Activated CD8-positive, alpha-beta memory T cell treated with anti-CD3 and anti-CD28 coated beads for 36 hours (primary cell): Measurements from ENCODE around the gene CRAMP1. TPM values are rescaled to one million over a fixed set of nuclear protein-coding genes. Genes with fewer than 3 reads are reported as not detected.

Source experiments
- CTCF ChIA-PET: fragments of 350-600 bp; sonication (Branson Sonifier 250); formaldehyde crosslinking; loops from one replicate; lab custom pipeline; 2021; ENCODE audit warnings: antibody characterized with exemption; lab: Charles Lee
- POLR2A ChIA-PET: fragments of 350-600 bp; sonication (Branson Sonifier 250); formaldehyde crosslinking; loops from one replicate; lab custom pipeline; 2021; ENCODE audit warnings: antibody characterized with exemption; lab: Charles Lee
- total RNA-seq, 2 experiments: library from RNA; stranded (reverse); gene quantifications; one replicate each; pipeline ENCODE4 v1.2.3, GENCODE V29; 2021

The CRAMP1 gene
- total RNA-seq, 2 experiments from 2014 or later, result 23.6 to 24.3 TPM

DNA sequence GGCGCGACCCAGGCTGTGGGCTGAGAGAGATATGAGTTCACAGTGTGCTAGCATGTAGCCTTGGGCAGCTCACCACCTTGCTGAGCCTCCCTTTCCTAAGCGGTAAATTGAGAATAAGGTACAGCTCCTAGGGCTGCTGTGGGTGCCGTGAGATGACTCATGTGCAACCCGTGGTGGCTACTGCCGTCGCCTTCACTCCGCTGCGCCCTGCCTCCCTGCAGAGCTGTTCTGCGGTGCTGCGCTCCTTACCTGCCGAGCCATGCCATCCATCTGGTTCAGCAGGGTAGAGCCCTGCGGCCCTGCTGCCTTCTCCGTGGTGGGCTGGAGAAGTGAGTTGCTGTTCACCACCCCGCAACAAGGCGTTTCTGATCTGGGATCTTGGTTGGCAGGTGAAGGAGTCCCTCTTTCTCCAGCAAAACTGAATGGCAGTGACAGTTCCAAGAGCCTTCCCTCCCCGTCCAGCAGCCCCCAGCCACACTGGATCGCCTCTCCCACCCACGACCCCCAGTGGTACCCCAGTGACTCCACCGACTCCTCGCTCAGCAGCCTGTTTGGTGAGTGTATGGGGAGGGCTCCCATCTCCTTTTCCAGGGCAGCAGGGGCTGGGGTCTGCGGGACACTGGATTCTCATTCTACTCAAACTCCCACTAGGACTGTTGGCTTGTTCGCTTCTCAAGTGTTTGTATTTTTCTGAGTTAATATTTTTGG lies 56.6 kb downstream of the CRAMP1 start:
- ChIA-PET POLR2A (no interaction called here), CTCF (no interaction called here)

DNA sequence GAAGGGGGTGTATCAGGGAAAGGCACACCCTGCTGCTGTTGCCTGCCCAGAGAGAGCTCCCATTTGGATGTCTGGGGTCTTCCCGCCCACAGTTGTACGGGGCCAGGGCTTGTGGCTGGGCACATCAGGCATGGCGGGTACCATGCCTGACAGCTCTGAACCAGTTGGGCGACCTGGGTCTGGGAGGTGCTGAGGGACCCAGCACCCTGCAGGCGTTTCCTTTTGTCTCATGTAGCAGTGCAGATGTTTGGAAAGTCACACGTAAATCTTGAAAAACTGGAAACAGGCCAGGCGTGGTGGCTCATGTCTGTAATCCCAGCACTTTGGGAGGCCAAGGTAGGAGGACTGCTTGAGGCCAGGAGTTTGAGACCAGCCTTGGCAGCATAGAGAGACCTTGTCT lies 57.5 kb downstream of the CRAMP1 start:
- CTCF ChIA-PET, result no interaction called here
- POLR2A ChIA-PET, result no interaction called here

DNA sequence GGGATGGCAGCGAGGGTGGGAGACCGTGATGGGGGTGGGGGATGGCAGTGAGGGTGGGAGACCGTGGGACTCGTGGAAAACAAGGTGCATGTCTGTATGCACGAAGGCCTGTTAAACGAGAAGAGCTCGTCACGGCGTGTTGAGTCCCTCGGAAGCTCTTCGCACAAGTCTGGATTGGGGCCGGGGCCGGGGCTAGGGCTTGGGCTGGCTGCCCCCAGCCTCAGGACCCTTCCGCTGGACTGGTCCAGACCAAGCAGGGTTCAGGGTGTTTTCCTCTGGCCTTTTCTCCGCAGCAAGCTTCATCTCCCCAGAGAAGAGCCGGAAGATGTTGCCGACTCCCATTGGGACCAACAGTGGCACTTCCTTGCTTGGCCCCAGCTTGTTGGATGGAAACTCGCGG lies 58.2 kb downstream of the CRAMP1 start:
- ChIA-PET POLR2A (no interaction called here), CTCF (no interaction called here)

DNA sequence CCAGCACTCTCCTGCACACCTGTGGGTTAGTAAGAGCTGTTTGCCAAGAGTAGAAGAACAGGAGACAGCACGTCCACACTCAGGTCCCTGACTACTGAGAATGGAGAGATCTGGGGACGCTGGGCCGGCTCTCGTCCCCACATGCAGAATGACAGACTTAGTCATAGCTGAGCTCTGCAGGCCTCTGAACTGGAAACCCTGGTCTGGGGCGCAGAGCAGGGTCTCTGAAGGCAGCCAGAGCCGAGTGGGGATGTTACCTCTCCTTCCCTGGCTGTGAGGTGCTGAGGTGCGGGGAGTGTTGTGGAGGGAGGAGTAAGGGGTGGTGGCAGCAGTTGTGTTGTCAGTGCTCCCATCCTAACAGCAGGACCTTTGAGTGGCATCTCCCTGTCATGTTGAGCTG lies 58.7 kb downstream of the CRAMP1 start:
- POLR2A ChIA-PET, result no interaction called here
- CTCF ChIA-PET, result no interaction called here

DNA sequence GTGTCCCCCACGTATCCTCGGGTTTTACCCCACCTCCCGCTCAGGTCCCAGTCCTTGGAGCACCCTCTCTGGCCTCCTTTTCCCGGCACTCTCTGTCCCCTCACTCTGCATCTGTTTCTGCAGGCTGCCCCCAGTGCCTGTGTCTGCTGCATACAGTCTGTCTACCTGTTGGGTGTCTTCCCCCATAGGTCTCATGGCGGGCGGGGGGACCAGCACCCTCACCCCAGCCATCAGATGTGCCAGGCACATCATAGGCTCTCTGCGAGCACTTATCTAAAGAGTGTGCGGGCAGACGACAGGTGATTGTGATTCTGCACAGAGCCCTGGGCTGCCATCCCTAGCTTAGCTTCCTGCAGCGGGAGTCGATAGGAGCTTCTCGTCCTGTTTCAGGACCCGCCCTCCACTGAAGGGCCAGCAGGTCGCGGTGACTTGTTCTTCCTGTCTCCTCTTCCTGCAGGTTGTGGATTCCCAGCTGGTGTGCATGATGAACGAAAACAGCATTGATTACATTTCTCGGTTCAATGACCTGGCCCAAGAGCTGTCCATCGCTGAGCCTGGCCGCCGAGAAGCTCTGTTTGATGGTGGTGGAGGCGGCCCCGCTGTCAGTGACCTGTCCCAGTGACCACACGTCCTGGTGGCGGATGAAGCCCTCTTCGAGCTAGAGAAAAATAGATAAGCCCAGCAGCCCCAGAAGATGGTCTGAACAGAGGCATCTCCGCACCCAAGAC lies 61.4 kb downstream of the CRAMP1 start:
- POLR2A ChIA-PET, result no interaction called here
- CTCF ChIA-PET, result no interaction called here

DNA sequence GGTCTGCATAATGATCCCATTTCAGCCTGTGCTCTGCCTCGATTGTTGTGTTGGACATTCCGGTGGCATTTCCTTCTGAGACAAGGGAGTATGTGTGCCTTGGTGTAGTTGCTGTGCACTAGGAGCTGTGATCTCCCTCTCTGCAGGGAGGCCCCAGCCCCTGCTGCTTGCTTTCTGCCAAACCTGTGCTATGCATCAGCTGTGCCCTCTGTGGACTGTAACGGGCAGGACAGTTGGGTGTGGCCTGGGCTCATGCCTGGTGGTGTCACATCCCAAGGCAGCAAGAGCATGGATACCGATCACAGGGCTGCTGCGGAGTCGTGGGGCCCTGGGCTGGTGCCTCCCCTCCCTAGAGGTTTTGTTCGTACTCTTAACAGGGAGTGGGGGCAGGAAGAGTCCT lies 62.1 kb downstream of the CRAMP1 start:
- ChIA-PET POLR2A (no interaction called here), CTCF (no interaction called here)

DNA sequence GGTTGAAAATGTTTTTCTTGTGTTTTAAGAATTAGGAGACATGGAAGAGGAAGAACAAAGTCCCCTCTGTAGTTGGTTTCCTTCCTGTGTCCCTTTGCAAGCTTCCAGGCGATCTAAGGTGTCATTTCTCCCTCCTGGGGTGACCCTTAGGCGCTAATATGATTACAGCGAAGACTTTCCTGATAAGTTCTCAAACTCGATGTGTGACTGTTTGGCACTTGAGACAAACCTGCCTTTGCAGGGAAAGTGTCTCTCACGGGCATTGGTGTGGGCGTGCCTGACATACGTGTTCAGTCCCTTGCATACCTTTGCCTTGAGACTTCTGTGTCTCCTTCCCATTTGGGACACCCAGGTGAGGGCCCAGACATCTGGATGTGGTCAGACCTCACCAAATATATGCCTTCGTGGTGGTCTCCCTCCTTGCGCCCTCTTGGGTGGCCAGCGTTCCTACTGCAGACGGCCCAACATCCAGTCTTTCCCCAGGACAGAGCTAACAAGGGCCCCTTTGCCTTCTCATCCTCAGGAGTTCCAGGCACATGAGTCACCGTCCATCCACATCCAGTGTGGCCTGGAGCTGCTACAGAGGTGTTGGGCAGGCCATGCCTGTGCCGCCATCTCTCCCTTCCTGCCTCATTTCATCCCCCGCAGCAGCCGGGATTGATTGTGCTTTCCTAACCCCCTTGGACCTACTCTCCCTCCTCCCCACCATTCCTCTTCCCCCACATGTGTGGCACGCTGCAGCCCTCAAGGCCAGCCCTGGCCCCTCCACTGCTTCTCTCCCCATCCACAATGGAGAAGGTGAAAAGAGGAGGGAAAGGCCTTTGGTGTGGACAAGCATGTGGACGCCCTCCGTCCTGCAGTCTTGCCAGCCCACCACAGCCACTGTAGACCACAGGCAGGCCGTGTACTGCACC lies 62.8 kb downstream of the CRAMP1 start:
- ChIA-PET POLR2A (no interaction called here), CTCF (no interaction called here)

DNA sequence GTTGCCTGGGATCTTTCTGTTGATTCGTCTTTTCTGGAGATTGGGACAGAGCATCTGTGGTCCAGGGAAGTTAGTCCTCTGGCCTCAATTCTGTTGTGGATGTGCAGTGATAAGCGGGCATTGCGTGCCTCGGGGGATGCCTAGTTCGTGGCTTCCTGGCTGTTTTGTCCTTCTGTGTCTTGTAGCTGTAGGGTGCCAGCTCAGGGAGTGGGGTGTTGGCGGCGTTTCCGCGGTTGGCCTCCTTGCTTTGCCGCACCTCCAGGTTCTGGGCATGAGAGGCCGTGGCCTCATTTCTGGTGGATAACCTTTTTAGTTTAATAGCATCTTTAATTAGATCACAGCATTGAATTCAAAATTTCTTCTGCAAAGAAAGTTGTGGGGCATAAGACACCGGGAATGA lies 64.5 kb downstream of the CRAMP1 start:
- CTCF ChIA-PET, result no interaction called here
- POLR2A ChIA-PET, result interaction anchor here (0.5 kb wide), 1 partner anchor 29 kb away, joined by 4 read pairs; no protein-coding TSS in a partner anchor

DNA sequence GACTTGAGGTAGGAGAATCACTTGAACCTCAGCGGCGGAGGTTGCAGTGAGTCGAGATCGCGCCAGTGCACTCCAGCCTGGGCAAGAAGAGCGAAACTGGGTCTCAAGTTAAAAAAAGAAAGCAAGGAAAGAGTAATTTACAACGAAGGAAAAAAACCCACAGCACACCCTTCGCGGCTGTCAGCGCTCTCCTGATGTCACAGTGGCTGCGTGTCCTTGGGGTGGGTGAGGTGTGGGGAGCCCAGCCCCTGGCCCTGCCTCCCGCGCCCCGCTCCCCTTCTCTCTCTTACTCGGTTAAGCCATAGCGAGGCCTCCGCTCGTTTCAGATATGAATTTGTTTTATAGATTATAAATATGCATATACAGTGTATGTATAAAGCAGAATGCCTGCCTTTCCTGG lies 65.2 kb downstream of the CRAMP1 start:
- ChIA-PET CTCF (interaction anchor here (0.9 to 2.2 kb wide), 3 partner anchors 14 to 249 kb away, joined by 3 to 16 read pairs (median 5); partner anchors contain the start of gene MAPK8IP3), POLR2A (interaction anchor here (1.4 to 2.0 kb wide), 2 partner anchors 29 to 67 kb away, joined by 4 to 16 read pairs; partner anchors contain the start of gene MAPK8IP3)

DNA sequence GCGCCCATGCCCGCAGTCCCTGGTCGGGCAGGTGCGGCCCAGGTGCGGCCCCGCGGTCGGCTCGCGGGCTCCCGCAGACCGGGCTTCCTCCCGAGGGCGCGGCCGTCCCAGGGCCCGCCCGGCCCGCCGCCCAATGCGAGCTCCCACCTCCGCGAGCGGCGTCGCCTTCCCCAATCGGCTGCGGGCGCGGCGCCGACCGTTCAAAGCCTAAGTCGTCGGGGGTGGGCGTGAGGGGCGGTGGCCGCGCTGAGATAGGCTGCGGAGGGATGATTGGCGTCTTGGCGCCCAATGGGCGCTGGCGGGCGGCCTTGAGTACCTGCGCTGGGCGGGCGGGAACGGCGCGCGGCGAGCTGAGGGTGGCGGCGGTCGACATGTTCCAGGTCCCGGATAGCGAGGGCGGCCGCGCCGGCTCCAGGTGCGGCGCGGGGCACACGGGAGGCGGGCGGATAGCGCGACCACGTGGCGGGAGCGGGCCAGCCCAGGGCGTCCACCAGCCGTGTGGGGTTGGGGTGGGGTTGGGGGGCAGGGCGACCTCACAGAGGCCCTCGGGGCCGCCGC lies 65.9 kb downstream of the CRAMP1 start, which contains the start of gene JPT2:
JPT2 (plus strand) TSS at position 338 of the 558 bp plus-strand sequence; CDS start at position 372, 34 bp downstream.
- CTCF ChIA-PET, result interaction anchor here (0.8 to 2.2 kb wide), 4 partner anchors 13 to 249 kb away, joined by 3 to 16 read pairs (median 4); partner anchors contain the start of genes MAPK8IP3, NUBP2 and SPSB3
- POLR2A ChIA-PET, result interaction anchor here (0.6 to 2.0 kb wide), 4 partner anchors 28 to 287 kb away, joined by 3 to 16 read pairs (median 4); partner anchors contain the start of genes MAPK8IP3 and RPS2

DNA sequence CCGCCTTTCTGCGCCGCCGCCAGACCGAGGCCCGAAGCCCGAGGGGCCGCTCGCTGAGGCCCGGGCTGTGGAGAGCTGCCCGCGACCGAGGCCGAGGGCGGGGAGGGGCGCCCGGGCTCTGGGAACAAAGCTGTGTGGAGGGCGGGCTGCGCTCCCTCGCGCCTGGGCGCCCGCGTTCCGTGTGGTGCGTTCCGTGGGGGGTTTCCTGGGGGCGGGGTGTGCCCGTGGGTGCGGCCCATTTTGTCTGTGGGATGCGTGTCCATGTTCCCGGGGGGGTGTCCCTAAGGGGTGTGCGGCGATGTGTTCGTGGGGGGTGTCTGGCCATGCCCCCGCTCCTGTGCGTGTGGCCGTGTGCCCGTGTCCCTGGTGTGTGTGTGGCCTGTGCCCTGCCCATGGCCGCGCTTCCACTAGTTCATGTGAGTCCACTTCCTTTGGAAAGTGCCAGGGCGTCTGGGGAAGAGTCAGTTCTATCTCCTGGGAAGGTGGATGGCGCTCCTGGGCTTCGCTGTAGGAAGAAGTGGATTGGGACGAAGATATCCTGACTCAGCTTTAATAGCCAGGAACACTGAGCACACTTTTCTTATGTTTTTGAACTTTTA lies 66.4 kb downstream of the CRAMP1 start:
- POLR2A ChIA-PET, result interaction anchor here (0.9 to 2.0 kb wide), 3 partner anchors 27 to 286 kb away, joined by 3 to 16 read pairs (median 4); partner anchors contain the start of genes MAPK8IP3 and RPS2
- CTCF ChIA-PET, result interaction anchor here (0.8 to 2.2 kb wide), 3 partner anchors 28 to 250 kb away, joined by 3 to 16 read pairs (median 5); partner anchors contain the start of genes MAPK8IP3, NUBP2 and SPSB3

DNA sequence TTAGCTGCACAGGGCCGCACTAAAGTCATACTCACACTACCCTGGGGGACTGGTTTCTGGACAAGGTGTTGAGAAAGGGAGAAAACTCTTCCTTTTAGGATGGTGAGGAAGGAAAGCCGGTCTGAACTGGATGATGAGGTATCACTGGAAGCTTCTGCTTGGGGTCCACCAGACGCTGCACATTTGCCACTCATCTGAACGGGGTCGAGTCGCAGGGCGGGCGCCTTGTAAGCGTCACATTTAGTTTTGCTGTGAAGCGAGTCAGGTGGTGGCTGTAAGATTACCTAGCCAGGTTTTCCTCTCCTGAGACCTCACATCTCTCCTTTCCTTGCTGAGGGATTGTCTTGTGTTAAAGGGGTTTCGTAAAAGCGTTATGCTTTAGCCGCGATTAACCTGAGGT lies 68.2 kb downstream of the CRAMP1 start:
- POLR2A ChIA-PET, result no interaction called here
- CTCF ChIA-PET, result interaction anchor here (1.3 kb wide), 1 partner anchor 26 kb away, joined by 3 read pairs; the partner anchor contains the start of gene MAPK8IP3

DNA sequence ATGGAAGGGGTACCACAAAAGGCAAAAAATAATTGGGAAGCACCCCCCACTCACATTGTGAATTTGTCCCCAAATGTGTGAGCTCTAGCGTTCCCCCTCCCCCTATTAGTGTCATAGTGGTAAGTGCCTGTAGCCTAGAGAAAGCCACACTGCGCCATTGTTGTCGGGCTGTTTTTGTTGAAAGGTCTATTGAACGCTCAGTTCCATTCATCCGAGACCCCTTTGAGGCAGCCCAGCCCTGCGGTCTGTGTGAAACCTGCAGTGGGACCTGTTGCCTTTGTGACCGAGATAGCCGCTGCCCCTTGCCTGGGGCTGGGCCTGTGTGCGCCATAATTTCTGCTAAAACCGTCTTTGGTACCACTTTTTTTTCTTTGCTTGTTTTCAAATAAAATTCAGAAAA lies 68.9 kb downstream of the CRAMP1 start:
- ChIA-PET POLR2A (no interaction called here), CTCF (no interaction called here)

DNA sequence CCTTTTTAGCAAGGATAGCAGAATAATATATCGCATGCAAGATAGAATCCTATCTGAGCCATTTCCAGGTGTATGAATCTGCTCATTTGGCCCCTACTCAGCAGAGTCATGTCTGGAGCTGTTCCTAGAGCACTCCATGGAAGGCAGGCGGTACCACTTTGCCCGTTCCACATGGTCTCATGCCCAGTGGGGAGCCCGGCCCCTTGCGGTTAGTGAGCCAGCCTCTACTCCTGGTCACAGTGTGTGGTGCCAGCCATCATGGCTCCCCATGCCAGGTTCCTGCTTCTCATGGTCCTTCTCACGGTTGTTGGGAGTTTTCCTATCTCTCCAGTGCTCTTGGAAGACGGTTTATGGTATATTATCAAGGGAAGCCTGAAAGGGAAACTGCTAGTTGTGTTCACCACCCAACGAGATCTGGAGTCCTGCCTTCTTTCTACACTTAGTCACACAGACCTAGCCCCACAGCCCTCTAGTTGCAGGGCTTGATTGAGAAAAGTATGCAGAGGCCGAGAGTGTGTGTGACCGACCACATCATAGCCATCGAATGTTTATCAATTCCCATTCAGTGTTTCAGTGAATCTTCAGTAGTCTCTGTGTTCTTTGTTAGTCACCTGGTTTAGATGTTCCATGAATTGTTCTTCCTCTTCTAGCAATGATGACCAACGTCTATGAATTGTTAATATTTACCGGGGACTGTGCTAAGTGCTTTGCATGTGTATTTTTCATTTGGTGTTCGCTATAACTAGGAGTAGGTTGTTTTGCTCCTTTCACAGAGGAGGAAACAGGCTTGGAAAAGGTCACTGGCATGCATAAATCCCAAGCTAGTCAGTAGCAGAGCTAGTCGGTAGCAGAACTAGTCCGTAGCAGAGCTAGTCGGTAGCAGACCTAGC lies 75.5 kb downstream of the CRAMP1 start:
- ChIA-PET CTCF (interaction anchor here (1.6 kb wide), 1 partner anchor 18 kb away, joined by 4 read pairs; the partner anchor contains the start of gene MAPK8IP3), POLR2A (no interaction called here)

DNA sequence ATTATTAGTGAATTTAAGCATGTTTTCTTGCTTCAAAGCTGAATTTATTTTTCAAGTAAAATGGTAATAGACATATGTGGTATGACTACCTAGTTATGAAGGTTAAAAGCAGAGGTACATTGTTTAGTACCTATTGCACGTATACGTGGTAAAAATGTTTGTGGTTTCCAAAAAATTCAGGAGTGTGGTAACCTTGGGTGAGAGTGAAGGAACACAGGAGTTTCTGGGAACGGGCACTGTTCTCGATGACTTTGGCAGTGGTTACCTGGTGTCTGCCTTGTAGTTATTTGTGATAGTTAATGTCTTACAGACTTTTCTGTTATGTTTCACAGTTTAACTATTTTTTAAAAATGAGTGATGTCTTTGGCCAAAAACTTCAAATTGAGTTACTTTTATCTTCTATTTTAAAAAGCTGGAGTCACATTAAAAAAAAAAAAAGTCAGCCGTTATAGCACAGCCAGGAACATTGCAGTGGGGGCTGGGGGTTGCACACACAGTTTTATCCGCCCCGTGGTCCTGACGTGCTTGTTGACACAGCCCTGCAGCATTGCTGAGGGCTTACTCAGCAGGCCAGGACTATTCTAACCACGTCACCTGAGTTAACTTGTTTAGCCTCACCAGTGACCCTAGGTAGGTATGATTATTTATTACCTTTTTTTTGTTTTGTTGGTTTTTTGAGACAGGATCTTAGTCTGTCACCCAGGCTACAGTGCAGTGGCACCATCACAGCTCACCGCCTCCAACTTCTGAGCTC lies 76.8 kb downstream of the CRAMP1 start:
- ChIA-PET CTCF (no interaction called here), POLR2A (interaction anchor here (0.7 kb wide), 1 partner anchor 18 kb away, joined by 3 read pairs; no protein-coding TSS in a partner anchor)

DNA sequence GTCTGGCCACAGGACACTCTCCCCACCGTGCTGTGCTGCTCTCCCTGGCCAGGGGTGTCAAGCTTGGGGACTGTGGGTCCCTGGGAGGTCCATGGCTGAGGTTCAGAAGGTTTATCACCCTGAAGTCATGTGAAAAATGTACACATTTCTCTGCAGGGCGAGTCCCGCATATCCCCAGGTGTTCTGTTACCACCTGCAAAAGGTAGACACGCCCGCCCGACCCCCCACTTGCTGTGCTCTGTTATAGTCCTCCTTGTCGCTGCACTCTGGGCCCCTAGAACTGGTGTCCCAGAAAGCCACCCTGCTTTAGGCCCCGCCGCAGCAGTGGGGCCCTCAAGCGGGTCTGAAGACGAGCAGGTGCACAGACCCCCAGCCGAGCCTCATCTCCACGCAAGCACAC lies 77.7 kb downstream of the CRAMP1 start:
- POLR2A ChIA-PET, result no interaction called here
- CTCF ChIA-PET, result no interaction called here
